Mammary epithelial cell (primary cell): ENCODE measurements around the gene TACO1.

Experiments used
- CTCF ChIP-seq, 2 donors: IDR thresholded peaks in 1 of 2; conservative IDR thresholded peaks in 1 of 2; 2 replicates each; pipeline ENCODE4 v1.5.1; 2011 to 2012; ENCODE audit warnings: inconsistent platforms in 2 of 2, low read length in 2 of 2, mild to moderate bottlenecking in 2 of 2, control low read depth in 1 of 2, low read depth in 1 of 2; ENCODE audit not compliant: insufficient read depth in 1 of 2; ENCODE audit errors: extremely low read depth in 1 of 2
- EZH2 ChIP-seq: IDR thresholded peaks from 2 replicates; pipeline ENCODE4 v1.6.1; 2012; ENCODE audit warnings: low read length, inconsistent platforms, borderline replicate concordance

- TF ChIP-seq EZH2 (no peak), CTCF (conservative IDR thresholded peaks at IDR 0.05 in 1 of 2, IDR thresholded peaks at IDR 0.05 in 1 of 2; ENCODE audit: extremely low read depth in 1 of 2, insufficient read depth in 1 of 2, low read depth in 1 of 2, low read length in 2 of 2) (no peak)
These were observed 2.4 kb upstream of the TACO1 start for GRCh38 chr17:63598281-63598680.
